GM23338 (cell line): Measurements from ENCODE around the gene KIF18B. TPM values are rescaled to one million over a fixed set of nuclear protein-coding genes. Genes with fewer than 3 reads are reported as not detected.
A peak's percentile ranks its signal among the peaks of the same experiment; 100 is the strongest.

Experiments used
- ATAC-seq: fragments of 200-7000 bp; cut with Tn5 transposase; 3 replicates; pipeline ENCODE4 v1.9.1; 2020
- DNase-seq: peaks from one replicate; pipeline ENCODE4 v3.0.0-alpha.2; 2015; ENCODE audit warnings: low spot score
- H2AFZ ChIP-seq: fragments of 200-600 bp; sonication (generic); 2 replicates; pipeline ENCODE4 v1.8.0; 2016; ENCODE audit warnings: antibody characterized with exemption, mild to moderate bottlenecking, moderate library complexity
- H3F3A ChIP-seq: fragments of 200-600 bp; sonication (generic); replicated peaks from 2 replicates; pipeline ENCODE4 v1.8.0; 2017; ENCODE audit warnings: antibody characterized with exemption, mixed run types, low read depth
- H3K27ac ChIP-seq: fragments of 200-600 bp; sonication (generic); 2 replicates; pipeline ENCODE4 v1.6.1; 2016; ENCODE audit warnings: low read depth
- H3K27me3 ChIP-seq: fragments of 200-600 bp; sonication (generic); 2 replicates; pipeline ENCODE4 v1.8.0; 2016; ENCODE audit warnings: mild to moderate bottlenecking, mixed run types, moderate library complexity; ENCODE audit not compliant: insufficient read depth
- H3K36me3 ChIP-seq: fragments of 200-600 bp; sonication (generic); 2 replicates; pipeline ENCODE4 v1.8.0; 2016; ENCODE audit warnings: mild to moderate bottlenecking; ENCODE audit not compliant: insufficient read depth
- H3K4me1 ChIP-seq: fragments of 200-600 bp; sonication (generic); 2 replicates; pipeline ENCODE4 v1.8.0; 2016; ENCODE audit warnings: mild to moderate bottlenecking, moderate library complexity; ENCODE audit not compliant: insufficient read depth
- H3K4me2 ChIP-seq: fragments of 200-600 bp; sonication (generic); 2 replicates; pipeline ENCODE4 v1.7.1; 2017; ENCODE audit warnings: mixed run types
- H3K4me3 ChIP-seq: fragments of 200-600 bp; sonication (generic); 2 replicates; pipeline ENCODE4 v1.6.1; 2016; ENCODE audit warnings: mixed run types
- H3K79me2 ChIP-seq: fragments of 200-600 bp; sonication (generic); replicated peaks from 2 replicates; pipeline ENCODE4 v1.8.0; 2017; ENCODE audit warnings: mild to moderate bottlenecking; ENCODE audit not compliant: insufficient read depth
- H3K9me2 ChIP-seq: fragments of 200-600 bp; sonication (generic); 2 replicates; pipeline ENCODE4 v1.8.0; 2017; ENCODE audit not compliant: insufficient read depth
- H4K20me1 ChIP-seq: fragments of 200-600 bp; sonication (generic); replicated peaks from 2 replicates; pipeline ENCODE4 v1.8.0; 2017; ENCODE audit warnings: mild to moderate bottlenecking; ENCODE audit not compliant: insufficient read depth
- H3K27ac Mint-ChIP-seq: 2 replicates; pipeline ENCODE4 v1.8.0; 2020; ENCODE audit warnings: inconsistent platforms, mild to moderate bottlenecking, moderate library complexity, mixed read lengths
- H3K27me3 Mint-ChIP-seq: 3 replicates; pipeline ENCODE4 v1.8.0; 2022; ENCODE audit warnings: low read depth, mild to moderate bottlenecking, moderate library complexity, mixed read lengths, inconsistent platforms; ENCODE audit not compliant: insufficient read depth, poor library complexity
- H3K36me3 Mint-ChIP-seq: 3 replicates; pipeline ENCODE4 v1.8.0; 2021; ENCODE audit warnings: low read depth, mild to moderate bottlenecking, inconsistent platforms, moderate library complexity, mixed read lengths
- H3K4me1 Mint-ChIP-seq: 3 replicates; pipeline ENCODE4 v1.8.0; 2020; ENCODE audit warnings: mild to moderate bottlenecking, inconsistent platforms, mixed read lengths
- H3K4me3 Mint-ChIP-seq: 3 replicates; pipeline ENCODE4 v1.8.0; 2021; ENCODE audit warnings: moderate library complexity, mild to moderate bottlenecking, inconsistent platforms, mixed read lengths
- H3K9me3 Mint-ChIP-seq: 3 replicates; pipeline ENCODE4 v1.8.0; 2020; ENCODE audit warnings: moderate library complexity, mild to moderate bottlenecking, inconsistent platforms, mixed read lengths
- CREB1 ChIP-seq: fragments of 250-450 bp; sonication (Bioruptor Pico); IDR thresholded peaks from 2 replicates; pipeline ENCODE4 v1.5.0; 2020; ENCODE audit warnings: low read depth, mild to moderate bottlenecking, moderate library complexity
- CTCF ChIP-seq, 2 experiments: fragments of 200-600 bp in 1 of 2; sonication (generic) in 1 of 2; conservative IDR thresholded peaks; 2 replicates each; pipeline versions ENCODE4 v1.5.1 to v1.6.1; 2016 to 2017; ENCODE audit warnings: antibody characterized with exemption in 2 of 2, low read depth in 2 of 2, mild to moderate bottlenecking in 2 of 2, moderate library complexity in 1 of 2
- EZH2 ChIP-seq: fragments of 200-600 bp; sonication (generic); IDR thresholded peaks from one replicate; pipeline ENCODE4 v1.8.0; 2017; ENCODE audit warnings: antibody characterized with exemption, mild to moderate bottlenecking, low read depth; ENCODE audit not compliant: unreplicated experiment
- JUNB ChIP-seq: IDR thresholded peaks from one replicate; pipeline ENCODE4 v1.6.1; 2016; ENCODE audit warnings: antibody characterized with exemption; ENCODE audit not compliant: unreplicated experiment
- STAT1 ChIP-seq: IDR thresholded peaks from one replicate; pipeline ENCODE4 v1.6.1; 2016; ENCODE audit warnings: antibody characterized with exemption; ENCODE audit not compliant: unreplicated experiment
- ZNF114 ChIP-seq: fragments of 250-450 bp; sonication (Bioruptor Pico); IDR thresholded peaks from 2 replicates; pipeline ENCODE4 v1.5.0; 2020; ENCODE audit warnings: mild to moderate bottlenecking, moderate library complexity
- polyA plus RNA-seq: library from polyadenylated mRNA; unstranded; fragments of >200 nt; fragmentation: Nextera tagmentation; extraction: Ambion mirVana; gene quantifications from 2 replicates; pipeline ENCODE4 v1.2.1, GENCODE V29; 2016
- total RNA-seq: library from RNA; depleted of rRNA; stranded (reverse); fragments of >200 nt; shearing (Covaris generic); gene quantifications from 2 replicates; pipeline ENCODE4 v1.2.3, GENCODE V29; 2014
- TF ChIP-seq, protein P1 (sequence below): fragments of 250-450 bp; sonication (Bioruptor Pico); IDR thresholded peaks from 2 replicates; pipeline ENCODE4 v1.5.0; 2020; ENCODE audit warnings: mild to moderate bottlenecking, moderate library complexity

The KIF18B gene
- total and polyA plus RNA-seq, 2 experiments from 2014 or later = 14.1 to 28.4 TPM

DNA sequence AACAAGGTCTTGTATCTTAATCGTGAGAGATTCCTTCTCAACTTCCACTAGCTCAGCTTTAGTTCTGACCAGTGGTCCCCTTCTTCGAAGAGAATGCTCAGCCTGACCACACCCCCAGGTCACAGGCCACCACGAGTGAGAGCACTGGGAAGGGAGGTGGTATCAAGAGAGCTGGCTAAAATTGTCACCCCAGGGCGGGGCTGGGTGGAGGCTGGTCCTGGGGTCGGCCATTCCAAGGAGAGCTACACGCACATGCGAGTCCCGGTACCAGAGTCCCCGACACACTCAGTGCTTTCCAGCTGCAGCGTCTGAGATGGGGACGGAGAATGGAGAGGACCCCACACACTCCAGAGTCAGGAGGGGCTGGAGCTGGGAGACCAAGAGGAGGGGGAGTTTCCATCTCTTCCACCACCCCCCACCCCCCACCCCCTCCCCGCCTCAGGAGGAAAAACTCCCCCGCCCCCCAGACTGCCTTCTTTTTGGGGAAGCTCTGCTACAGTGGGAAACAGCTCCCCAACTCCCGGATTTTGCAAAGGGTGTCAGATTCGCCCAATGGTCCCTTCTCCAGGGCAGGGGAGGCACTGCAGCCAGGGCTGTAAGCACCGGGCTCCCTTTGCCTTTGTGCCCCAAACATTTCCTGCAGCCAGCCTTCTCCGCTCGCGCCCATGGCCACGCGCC, 18.9 kb upstream of the KIF18B start:
- H3K4me2 ChIP-seq = peak overlapping the region; percentile 85

GRCh38 chr17:44965481-44966234, 18.1 kb upstream of the KIF18B start:
- H3K27me3 ChIP-seq = peaks cover 75% of the 10 kb centered on the region
- H3K36me3 Mint-ChIP-seq = no peaks in the 10 kb centered on the region; the same call in 2 of the 3 replicates
- H3F3A ChIP-seq = peaks cover 18% of the 10 kb centered on the region
- peak overlapping the region; percentile 75; the same call in 1 of the 2 replicates for H3K4me2 ChIP-seq
- no peak for ATAC-seq
- no peak overlapping the region for H3K4me3 ChIP-seq
- no peak overlapping the region for H2AFZ ChIP-seq
- peaks cover 56% of the 10 kb centered on the region for H3K27me3 Mint-ChIP-seq
- H3K4me3 Mint-ChIP-seq = peak overlapping the region; percentile 21; the same call in 1 of the 3 replicates
- peaks cover 25% of the 10 kb centered on the region for H3K4me1 Mint-ChIP-seq
- H3K79me2 ChIP-seq = no peaks in the 10 kb centered on the region
- H3K36me3 ChIP-seq = no peaks in the 10 kb centered on the region
- no peak overlapping the region for H3K27ac ChIP-seq
- H3K9me2 ChIP-seq = no peaks in the 10 kb centered on the region
- peaks cover 21% of the 10 kb centered on the region for H3K4me1 ChIP-seq
- no peaks in the 10 kb centered on the region; the same call in 2 of the 3 replicates for H3K9me3 Mint-ChIP-seq
- H3K27ac Mint-ChIP-seq = no peak overlapping the region
- H4K20me1 ChIP-seq = no peaks in the 10 kb centered on the region
- DNase-seq = no peak
- TF ChIP-seq STAT1 (no peak), CREB1 (CRISPR knock-in tag) (no peak), JUNB (no peak), CTCF (conservative IDR thresholded peaks at IDR 0.05; ENCODE audit: low read depth in 2 of 2) (no peak), ZNF114 (CRISPR knock-in tag) (no peak), EZH2 (no peak)
- TF ChIP-seq, protein P1, sequence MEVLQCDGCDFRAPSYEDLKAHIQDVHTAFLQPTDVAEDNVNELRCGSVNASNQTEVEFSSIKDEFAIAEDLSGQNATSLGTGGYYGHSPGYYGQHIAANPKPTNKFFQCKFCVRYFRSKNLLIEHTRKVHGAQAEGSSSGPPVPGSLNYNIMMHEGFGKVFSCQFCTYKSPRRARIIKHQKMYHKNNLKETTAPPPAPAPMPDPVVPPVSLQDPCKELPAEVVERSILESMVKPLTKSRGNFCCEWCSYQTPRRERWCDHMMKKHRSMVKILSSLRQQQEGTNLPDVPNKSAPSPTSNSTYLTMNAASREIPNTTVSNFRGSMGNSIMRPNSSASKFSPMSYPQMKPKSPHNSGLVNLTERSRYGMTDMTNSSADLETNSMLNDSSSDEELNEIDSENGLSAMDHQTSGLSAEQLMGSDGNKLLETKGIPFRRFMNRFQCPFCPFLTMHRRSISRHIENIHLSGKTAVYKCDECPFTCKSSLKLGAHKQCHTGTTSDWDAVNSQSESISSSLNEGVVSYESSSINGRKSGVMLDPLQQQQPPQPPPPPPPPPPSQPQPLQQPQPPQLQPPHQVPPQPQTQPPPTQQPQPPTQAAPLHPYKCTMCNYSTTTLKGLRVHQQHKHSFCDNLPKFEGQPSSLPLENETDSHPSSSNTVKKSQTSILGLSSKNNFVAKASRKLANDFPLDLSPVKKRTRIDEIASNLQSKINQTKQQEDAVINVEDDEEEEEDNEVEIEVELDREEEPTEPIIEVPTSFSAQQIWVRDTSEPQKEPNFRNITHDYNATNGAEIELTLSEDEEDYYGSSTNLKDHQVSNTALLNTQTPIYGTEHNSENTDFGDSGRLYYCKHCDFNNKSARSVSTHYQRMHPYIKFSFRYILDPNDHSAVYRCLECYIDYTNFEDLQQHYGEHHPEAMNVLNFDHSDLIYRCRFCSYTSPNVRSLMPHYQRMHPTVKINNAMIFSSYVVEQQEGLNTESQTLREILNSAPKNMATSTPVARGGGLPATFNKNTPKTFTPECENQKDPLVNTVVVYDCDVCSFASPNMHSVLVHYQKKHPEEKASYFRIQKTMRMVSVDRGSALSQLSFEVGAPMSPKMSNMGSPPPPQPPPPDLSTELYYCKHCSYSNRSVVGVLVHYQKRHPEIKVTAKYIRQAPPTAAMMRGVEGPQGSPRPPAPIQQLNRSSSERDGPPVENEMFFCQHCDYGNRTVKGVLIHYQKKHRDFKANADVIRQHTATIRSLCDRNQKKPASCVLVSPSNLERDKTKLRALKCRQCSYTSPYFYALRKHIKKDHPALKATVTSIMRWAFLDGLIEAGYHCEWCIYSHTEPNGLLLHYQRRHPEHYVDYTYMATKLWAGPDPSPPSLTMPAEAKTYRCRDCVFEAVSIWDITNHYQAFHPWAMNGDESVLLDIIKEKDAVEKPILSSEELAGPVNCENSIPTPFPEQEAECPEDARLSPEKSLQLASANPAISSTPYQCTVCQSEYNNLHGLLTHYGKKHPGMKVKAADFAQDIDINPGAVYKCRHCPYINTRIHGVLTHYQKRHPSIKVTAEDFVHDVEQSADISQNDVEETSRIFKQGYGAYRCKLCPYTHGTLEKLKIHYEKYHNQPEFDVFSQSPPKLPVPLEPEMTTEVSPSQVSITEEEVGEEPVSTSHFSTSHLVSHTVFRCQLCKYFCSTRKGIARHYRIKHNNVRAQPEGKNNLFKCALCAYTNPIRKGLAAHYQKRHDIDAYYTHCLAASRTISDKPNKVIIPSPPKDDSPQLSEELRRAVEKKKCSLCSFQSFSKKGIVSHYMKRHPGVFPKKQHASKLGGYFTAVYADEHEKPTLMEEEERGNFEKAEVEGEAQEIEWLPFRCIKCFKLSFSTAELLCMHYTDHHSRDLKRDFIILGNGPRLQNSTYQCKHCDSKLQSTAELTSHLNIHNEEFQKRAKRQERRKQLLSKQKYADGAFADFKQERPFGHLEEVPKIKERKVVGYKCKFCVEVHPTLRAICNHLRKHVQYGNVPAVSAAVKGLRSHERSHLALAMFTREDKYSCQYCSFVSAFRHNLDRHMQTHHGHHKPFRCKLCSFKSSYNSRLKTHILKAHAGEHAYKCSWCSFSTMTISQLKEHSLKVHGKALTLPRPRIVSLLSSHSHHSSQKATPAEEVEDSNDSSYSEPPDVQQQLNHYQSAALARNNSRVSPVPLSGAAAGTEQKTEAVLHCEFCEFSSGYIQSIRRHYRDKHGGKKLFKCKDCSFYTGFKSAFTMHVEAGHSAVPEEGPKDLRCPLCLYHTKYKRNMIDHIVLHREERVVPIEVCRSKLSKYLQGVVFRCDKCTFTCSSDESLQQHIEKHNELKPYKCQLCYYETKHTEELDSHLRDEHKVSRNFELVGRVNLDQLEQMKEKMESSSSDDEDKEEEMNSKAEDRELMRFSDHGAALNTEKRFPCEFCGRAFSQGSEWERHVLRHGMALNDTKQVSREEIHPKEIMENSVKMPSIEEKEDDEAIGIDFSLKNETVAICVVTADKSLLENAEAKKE (CRISPR knock-in tag) = no peak

More for the DNA sequence above, 18.9 kb upstream of the KIF18B start:
- ATAC-seq = no peak
- H3K36me3 Mint-ChIP-seq = no peaks in the 10 kb centered on the region; the same call in 2 of the 3 replicates
- Histone ChIP-seq H3F3A (peaks cover 23% of the 10 kb centered on the region), H2AFZ (peak overlapping the region; percentile 81), H3K27ac (no peak overlapping the region), H3K36me3 (no peaks in the 10 kb centered on the region), H3K79me2 (no peaks in the 10 kb centered on the region), H3K4me3 (peak overlapping the region; percentile 62), H3K27me3 (peaks cover 78% of the 10 kb centered on the region), H3K9me2 (no peaks in the 10 kb centered on the region), H3K4me1 (peaks cover 28% of the 10 kb centered on the region), H4K20me1 (no peaks in the 10 kb centered on the region)
- DNase-seq = peak; percentile 50
- peak overlapping the region; percentile 67 for H3K4me3 Mint-ChIP-seq
- TF ChIP-seq EZH2 (peak; percentile 61), STAT1 (no peak)
- H3K27me3 Mint-ChIP-seq = peaks cover 56% of the 10 kb centered on the region
- H3K4me1 Mint-ChIP-seq = peaks cover 24% of the 10 kb centered on the region
- no peaks in the 10 kb centered on the region; the same call in 2 of the 3 replicates for H3K9me3 Mint-ChIP-seq
- H3K27ac Mint-ChIP-seq = no peak overlapping the region
